HG03520 (cell line): ENCODE data around the gene ZNF726.
A peak's percentile ranks its signal among the peaks of the same experiment; 100 is the strongest.
"Not testable (repeated sequence)": the region's sequence is repeated elsewhere in the genome, so short reads cannot be mapped to it uniquely, and the experiment has no call there.

Source experiments
- ATAC-seq: cut with Tn5 transposase; IDR thresholded peaks from one replicate; pipeline ENCODE4 v1.9.1; 2021; ENCODE audit warnings: mild to moderate bottlenecking, moderate library complexity; ENCODE audit not compliant: unreplicated experiment

Gene ZNF726

DNA sequence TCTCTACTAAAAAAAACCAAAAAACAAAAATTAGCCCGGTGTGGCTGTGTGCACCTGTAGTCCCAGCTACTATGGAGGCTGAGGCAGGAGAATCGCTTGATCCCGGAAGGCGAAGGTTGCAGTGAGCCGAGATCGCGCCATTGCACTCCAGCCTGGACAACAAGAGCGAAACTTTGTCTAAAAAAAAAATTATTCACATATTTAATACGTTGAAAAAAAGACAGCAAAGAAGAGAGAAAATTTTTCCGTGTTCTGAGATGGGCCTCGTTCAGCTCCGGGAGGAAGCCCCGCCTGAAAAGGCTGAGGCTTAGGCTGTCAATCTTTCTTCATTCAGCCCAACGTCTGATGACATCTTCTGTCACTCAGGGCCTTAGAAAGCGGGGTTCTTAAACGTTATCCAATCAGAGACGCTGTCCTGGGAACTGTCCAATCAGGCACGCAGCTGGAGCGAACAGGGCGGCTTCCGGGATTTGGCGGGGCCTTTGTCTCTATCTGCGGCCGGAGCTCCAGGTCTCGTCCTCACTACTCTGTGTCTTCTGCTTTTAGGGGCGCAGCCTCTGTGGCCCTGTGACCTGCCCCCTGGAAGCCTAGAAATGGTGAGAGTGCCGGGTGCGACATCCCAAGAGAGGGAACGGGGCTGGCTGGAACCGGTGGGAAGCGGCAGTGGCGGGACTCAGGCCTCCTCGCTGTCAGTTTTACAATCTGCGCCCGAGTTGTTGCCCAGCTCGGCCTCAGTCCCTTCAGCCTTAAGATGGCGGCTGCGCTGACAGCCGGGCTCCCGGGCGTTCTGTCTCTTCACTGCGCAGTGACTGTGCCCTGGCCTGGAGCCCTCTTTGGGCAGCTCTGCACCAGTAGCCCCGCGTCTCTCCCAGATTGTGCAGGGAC lies at the start of gene ZNF726:
Gene ZNF726, plus strand, starts transcription at position 485 of the 885 bp plus-strand sequence. Its CDS starts 109 bp downstream, at position 594.
- peak; percentile 93 for ATAC-seq

DNA sequence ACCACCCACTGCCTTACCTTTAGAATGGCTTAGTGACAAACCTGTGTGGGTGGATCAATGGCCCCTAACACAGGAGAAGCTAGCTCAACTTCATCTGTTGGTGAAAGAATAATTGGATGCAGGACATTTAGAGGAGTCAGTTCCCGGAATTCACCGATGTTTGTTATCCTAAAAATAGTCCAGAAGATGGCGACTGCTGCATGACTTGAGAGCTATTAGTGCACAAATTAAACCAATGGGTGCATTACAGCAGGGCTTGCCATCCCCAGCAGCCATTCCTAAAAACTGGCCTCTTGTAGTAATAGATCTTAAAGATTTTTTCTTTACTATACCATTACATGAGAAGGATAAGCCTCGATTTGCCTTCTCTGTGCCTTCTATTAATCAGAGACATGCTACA lies 46.8 kb upstream of the ZNF726 start:
- ATAC-seq: no peak

DNA sequence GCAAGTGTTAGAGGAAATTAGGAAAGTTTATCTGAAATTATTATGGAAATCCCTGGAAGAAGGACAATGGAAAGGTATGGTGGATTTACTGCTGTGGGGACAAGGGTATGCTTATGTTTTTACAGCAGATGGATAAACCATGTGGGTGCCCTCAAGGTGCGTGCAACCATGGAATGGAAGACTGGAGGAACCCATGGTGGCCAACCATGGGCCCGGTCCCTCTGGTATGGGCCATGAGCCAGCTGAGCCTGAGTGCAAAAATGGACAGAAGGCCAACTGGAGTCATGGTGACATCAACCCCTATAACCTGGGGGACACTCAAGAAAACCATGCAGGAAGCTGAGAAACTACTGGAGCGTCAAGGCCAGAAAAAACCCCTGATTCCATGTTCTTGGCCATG lies 46.1 kb upstream of the ZNF726 start:
- ATAC-seq: no peak

DNA sequence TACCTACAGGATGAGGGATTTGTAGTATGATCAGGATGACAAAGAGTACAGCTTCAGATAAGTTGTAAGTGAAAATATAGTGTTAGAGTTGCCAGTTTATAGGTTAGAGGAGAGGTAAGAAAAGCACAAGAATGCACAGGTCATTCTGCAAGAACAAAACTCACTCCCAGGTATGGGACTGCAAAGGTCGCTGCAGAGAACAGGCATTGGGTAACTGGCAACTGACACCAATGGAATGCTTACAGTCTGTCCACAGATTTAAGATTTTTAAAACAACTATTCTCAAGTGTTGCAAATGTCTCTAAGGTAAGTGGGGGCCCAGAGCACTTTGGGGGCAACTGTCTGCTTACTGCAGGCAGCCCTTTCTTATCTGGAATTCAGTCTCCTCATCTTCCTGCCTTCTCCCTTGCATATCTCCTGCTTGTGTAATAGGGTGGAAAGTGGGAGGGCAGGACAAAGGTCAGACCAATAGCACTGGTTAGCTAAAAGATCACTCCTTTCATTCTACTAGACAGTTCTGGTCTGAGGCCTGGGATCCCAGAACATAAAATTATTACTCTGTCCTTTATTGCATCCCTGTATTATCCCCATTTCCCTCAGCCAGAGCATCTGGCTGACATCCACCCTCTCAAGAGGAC lies 42.3 kb upstream of the ZNF726 start:
- no peak for ATAC-seq

DNA sequence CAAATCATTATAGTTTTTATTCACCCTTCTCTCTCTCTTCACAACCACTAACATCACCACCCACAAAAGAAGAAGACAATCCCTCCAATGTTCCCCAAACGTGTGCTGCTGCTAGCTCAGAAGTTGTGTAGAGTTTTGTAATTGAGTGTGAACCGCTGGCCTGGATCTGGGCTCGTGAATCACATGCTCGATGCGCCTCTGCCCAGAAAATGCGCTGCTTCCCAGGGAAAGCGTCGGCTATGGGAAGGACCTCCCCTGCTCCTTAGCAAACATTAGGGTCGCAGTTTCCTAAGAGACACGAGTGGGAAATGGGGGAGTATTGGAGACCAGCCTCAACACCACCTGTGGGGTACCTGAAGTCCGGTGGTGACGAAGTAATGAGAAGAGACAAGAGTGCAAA lies 38.4 kb upstream of the ZNF726 start:
- ATAC-seq: no peak

DNA sequence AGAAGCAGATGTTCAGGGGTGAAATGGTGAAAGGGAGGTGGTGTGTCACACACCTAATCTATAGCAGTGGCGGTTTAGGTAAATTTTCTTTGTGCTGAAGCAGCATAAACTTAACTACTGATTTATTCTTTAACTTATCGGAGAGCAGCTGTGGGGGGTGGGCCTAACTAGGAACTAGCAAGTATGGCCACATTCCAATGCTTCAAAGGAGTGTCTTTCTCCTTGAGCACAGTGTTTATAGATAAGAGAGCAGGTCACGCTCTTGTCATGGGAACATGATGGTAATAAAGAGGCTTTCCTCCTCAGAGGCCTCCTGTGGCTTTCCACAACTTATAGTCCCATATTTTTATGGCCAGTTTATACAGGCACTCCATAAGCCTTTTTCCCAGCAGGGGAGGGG lies 37.9 kb upstream of the ZNF726 start:
- not testable (repeated sequence) for ATAC-seq

DNA sequence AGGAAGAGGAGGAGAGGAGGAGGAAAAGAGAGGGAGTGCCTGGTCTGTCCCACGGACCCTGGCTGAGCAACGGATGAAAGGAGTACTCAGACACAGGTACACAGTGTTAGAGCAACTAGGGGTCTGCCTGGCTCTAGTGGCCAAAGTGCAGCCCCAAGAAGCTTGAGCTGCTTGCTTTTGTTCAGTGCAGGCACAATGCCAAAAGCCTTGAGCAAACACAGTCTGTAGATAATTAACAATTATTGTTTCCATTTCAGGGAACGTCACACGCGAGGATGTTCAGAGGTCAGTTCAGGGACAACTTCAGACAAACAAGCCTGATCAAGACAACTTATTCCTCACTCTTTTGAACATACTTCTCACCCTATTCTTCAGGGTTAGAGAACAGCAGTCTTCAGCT lies 32.2 kb upstream of the ZNF726 start:
- no peak for ATAC-seq

DNA sequence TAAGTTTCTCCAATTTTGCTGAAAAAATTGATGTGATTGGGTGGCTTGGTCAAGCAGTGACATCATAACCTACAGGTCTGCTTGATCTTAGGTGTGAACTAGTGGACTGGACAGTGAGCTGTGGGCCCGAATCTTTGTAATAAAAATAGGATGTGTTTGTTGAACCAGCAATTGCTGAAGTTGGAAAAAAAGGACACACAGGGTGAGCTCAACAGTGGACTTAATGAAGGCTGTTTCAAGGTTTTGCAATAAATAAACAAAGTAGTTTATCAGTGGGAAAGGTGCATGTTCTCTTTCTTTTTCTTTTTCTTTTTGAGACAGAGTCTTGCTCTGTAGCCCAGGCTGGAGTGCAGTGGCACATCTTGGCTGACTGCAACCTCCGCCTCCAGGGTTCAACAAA lies 30.3 kb upstream of the ZNF726 start:
- ATAC-seq: no peak

DNA sequence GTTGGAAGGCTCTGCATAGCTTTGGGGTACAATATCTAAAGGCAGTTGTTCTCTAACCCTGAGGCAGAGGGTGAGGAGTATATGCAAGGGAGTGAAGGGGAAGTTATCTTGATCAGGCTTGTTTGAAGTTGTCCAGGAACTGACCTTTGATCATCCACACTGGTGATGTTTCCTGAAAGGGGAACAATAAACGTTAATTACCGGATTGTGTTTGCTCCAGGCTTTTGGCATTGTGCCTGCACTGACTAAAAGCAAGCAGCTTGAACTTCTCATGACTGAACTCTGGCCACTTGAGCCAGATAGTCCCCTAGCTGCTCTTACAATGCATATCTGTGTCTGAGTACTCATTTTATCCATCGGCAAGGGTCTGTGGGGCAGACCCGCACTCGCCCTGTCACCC lies 27.0 kb upstream of the ZNF726 start:
- ATAC-seq: no peak

DNA sequence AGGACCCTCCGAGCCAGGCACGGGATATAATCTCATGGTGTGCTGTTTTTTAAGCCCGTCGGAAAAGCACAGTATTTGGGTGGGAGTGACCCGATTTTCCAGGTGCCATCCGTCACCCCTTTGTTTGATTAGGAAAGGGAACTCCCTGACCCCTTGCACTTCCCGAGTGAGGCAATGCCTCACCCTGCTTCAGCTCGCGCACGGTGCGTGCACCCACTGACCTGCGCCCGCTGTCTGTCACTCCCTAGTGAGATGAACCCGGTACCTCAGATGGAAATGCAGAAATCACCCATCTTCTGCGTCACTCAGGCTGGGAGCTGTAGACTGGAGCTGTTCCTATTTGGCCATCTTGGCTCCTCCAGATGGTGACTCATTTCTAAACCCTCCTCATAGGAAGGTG lies 18.6 kb upstream of the ZNF726 start:
- not testable (repeated sequence) for ATAC-seq

DNA sequence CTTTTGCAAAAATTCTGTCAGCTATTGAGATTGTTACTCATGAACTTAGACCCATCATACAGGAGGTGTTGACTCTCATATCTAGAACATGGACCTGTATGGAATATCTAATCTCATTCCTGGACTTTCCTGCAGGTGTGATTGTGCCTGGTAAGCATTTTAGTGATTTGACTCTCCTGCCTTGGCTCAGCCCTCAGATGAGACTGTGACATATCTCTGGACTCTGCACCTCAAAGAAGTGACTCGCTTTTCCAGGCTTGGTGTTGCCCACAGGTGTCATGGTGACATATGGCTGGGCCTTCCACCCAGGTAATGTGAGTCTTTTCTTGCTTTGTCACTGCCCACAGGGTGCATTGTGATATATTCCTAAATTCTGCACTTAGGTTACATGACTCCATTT lies 17.8 kb upstream of the ZNF726 start:
- no peak for ATAC-seq

DNA sequence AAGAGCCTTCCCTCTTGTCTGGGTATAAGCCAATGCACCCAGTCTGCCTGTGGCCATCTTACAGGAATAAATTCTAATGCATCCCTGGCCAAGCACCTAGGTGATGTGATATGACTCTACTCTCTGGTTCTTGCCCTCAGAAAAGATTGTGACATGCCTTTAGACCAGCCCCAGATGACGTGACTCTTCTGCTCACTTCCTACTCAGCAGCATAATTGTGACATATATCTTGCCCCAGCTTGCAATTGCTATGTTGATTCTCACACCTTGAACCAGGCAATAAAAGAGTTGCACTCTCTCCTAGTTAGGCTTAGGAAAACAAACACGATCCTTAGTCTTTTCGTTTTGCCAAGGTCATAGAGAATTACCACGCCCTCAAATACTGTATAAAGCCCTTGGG lies 13.3 kb upstream of the ZNF726 start:
- ATAC-seq: no peak

DNA sequence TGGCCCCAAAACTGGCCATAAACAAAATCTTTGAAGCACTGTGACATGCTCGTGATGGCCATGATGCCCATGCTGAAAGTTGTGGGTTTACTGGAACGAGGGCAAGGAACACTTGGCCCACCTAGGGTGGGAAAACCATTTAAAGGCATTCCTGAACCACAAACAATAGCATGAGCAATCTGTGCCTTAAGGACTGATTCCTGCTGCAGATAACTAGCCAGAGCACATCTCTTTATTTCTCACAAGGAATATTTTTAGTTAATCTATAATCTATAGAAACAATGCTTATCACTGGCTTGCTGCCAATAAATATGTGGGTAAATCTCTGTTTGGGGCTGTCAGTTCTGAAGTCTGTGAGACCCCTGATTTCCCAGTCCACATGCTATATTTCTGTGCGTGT lies 10.3 kb upstream of the ZNF726 start:
- ATAC-seq: no peak

DNA sequence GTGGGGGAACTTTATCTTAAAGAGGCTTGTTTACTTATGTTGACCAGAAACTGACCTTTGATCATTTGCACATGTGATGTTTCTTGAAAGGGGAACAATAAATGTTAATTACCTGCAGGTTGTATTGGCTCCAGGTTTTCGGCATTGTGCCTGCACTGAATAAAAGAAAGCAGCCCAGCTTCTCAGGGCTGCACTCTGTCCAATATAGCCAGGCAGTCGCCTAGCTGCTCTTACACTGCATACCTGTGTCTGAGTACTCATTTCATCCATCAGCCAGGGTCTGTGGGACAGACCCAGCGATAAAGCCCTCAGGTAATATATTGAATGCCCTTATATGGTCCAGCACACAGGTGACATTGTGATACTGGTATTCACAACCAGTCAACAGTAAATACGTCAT lies 8.9 kb upstream of the ZNF726 start:
- no peak for ATAC-seq

DNA sequence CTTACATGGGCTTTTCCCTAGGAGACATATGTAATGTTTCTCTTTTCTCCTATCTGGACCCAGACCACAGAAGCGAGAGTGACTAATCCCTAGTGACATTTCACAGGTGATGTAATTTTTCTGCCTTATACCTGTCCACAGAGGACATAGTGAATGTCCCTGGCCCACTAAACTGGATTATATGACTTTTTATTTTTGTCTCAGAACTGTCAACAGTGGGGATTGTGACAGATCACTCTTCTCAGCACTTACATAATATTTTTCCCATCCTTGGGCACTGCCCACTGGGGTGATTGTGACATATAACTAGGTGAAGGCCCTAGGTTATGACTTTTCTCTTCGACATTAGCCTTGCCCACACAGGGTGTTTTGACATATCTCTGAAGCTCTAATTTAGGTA lies 7.9 kb upstream of the ZNF726 start:
- no peak for ATAC-seq

DNA sequence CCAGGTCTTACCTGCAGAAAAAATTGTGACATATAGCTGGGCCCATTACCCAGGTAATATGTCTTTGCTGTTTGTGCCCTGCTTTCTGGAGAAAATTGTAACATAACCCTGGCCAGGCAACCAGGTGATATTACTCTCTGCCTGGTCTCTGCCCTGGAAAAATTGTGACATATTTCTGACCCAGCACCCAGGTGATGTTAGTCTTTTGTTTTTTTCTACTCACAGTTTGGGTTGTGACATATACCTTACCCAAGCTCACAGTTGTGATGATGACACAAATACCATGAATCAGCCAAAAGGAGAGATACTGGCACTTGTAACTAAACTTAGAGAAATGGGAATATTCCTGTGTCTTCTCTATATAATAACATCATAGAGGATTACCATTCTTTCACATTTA lies 6.5 kb upstream of the ZNF726 start:
- ATAC-seq: no peak

DNA sequence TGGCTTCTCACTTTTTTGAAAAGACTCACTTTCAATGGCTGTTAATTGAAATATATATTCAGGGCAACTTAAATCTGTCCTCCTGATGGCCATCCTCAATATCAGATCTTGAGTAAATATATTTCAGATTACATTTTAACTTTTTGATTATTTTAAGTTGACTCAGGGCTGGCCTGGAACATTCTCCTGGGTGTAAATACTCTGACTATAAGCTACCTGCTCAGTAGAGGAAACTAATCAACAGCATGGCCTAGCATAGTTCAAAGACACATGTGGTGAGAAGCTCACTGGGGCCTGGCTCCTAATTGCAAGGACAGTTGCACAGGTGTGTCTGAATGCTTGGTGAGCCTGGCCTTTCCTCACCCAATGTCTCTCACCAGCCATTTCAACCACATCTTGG lies 5.5 kb upstream of the ZNF726 start:
- no peak for ATAC-seq

DNA sequence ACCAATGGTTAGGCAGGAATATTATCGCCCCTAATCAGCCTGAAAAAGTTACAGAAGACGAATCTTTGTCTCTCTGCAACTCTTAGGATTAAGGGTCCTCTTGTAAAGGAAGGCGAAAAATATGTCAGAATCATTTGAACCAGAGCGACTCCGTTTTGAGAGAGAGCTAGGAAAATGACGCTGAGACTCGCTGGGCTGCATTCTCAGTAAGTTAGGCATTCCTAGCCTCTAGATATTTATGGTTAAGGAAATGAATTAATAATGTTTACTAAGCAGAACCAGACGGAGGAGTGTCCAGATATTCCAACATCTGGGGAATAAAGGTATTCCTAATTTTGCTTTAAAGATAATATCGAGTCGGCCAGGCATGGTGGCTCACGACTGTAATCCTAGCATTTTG lies 755 bp upstream of the ZNF726 start:
- no peak for ATAC-seq

DNA sequence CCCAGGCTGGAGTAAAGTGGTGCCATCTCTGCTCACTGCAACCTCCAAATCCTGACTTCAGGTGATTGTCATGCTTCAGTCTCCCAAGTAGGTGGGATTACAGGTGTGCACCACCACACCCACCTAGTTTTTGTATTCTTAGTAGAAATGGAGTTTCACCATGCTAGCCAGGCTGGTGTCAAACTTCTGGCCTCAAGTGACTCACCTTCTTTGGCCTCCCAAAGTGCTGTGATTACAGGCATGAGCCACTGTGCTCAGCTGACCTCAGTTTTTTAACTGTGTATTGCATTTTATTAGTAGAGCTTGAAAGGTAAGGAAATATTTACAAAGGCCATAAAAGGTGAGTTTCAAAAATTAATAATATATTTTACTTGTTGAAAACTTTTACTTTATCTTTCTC lies 2.3 kb downstream of the ZNF726 start:
- no peak for ATAC-seq

DNA sequence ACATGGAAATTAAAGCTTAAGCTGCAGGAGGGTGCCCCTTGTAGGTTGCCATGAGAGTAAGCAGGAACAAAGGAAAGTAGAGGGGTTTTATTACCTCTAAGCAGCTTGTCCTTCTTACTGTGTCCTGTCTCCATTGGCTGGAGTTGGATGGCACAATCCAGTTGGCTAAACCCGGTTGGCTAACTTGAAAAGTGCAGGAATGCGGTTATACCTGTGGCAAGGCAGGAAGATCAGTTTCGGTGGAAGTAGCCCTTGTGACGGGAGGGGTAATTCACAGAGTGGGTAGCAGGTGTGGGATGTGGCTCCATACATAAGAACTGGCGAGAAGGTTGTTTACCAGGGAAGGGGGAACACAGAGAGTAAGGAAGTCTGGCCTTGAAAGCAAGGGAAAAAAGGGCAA lies 3.2 kb downstream of the ZNF726 start:
- no peak for ATAC-seq

DNA sequence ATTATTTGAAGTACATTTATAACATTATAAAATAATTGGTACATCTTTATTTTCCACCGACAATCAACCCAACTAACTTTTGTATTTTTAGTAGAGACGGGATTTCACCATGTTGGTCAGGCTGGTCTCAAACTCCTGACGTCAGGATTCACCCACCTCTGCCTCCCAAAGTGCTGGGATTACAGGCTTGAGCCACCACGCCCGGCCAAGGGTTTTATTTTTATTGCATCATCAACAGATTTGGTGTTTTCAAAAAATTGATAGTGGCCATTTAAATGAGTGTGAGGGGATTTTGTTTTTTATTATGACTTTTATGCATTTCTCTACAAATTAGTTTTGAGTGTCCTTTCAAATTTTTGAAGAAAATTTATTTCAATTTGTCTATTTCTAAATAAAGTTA lies 10.6 kb downstream of the ZNF726 start:
- ATAC-seq: no peak

DNA sequence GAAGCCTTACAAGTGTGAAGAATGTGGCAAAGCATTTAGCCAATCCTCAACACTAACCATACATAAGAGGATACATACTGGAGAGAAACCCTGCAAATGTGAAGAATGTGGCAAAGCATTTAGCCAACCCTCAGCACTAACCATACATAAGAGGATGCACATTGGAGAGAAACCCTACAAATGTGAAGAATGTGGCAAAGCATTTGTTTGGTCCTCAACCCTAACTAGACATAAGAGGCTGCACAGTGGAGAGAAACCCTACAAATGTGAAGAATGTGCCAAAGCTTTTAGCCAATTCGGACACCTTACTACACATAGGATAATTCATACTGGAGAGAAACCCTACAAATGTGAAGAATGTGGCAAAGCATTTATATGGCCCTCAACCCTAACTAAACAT lies 18.2 kb downstream of the ZNF726 start:
- ATAC-seq: no peak

DNA sequence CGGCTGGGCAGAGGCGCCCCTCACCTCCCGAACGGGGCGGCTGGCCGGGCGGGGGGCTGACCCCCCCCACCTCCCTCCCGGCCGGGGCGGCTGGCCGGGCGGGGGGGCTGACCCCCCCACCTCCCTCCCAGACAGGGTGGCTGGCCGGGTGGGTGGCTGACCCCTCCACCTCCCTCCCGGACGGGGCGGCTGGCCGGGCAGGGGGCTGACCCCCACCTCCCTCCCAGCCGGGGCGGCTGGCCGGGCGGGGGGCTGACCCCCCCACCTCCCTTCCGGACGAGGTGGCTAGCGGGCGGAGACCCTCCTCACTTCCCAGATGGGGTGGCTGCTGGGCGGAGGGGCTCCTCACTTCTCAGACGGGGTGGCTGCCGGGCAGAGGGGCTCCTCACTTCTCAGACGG lies 22.3 kb downstream of the ZNF726 start:
- ATAC-seq: not testable (repeated sequence)
